ENCODE data around the gene DDX10.

DNA sequence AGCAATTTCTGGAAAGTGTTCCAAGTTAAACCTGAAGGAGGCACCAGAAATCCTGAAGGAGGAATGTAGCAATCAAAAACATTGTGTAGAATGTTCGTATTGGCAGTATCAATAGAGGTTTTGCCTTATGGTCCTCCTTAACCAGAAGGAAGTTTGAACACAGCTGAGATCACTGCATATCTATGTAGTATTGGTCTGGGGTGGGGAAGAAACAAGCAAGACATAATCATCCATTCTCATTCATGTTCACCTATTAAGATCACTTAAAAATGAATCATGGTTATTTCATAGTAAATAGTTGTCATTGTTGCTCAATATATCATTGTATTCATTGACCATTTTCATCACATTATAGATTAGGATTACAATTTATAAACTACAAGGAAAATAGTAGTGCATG is 160.5 kb downstream of the DDX10 start:
- TF ChIP-seq, protein P1, sequence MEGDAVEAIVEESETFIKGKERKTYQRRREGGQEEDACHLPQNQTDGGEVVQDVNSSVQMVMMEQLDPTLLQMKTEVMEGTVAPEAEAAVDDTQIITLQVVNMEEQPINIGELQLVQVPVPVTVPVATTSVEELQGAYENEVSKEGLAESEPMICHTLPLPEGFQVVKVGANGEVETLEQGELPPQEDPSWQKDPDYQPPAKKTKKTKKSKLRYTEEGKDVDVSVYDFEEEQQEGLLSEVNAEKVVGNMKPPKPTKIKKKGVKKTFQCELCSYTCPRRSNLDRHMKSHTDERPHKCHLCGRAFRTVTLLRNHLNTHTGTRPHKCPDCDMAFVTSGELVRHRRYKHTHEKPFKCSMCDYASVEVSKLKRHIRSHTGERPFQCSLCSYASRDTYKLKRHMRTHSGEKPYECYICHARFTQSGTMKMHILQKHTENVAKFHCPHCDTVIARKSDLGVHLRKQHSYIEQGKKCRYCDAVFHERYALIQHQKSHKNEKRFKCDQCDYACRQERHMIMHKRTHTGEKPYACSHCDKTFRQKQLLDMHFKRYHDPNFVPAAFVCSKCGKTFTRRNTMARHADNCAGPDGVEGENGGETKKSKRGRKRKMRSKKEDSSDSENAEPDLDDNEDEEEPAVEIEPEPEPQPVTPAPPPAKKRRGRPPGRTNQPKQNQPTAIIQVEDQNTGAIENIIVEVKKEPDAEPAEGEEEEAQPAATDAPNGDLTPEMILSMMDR (IDR thresholded peaks at IDR 0.05): no peak
- no peak for TF ChIP-seq POLR2A (IDR thresholded peaks at IDR 0.05)
